ENCODE results near the gene EXOC4.

DNA sequence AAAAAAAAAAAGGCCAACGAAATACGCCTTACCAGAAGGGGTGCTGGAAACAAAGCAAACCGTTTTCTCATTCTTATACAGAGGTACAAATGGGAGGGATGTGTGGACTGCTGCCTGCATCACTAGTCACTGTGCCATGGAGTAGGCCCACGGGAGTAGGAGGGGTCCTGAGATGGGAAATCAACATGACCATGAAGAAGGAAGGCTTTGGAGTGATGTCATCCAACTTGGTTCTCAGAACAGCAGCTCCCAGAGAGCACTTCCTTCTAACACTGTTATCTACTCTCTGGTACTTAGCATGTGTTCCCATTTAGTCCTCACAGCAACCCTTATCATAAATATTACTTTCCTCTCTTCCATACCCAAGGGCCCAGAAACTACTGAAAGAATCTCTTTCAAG is 814.3 kb downstream of the EXOC4 start:
- TF ChIP-seq, protein P1, sequence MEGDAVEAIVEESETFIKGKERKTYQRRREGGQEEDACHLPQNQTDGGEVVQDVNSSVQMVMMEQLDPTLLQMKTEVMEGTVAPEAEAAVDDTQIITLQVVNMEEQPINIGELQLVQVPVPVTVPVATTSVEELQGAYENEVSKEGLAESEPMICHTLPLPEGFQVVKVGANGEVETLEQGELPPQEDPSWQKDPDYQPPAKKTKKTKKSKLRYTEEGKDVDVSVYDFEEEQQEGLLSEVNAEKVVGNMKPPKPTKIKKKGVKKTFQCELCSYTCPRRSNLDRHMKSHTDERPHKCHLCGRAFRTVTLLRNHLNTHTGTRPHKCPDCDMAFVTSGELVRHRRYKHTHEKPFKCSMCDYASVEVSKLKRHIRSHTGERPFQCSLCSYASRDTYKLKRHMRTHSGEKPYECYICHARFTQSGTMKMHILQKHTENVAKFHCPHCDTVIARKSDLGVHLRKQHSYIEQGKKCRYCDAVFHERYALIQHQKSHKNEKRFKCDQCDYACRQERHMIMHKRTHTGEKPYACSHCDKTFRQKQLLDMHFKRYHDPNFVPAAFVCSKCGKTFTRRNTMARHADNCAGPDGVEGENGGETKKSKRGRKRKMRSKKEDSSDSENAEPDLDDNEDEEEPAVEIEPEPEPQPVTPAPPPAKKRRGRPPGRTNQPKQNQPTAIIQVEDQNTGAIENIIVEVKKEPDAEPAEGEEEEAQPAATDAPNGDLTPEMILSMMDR (IDR thresholded peaks at IDR 0.05; ENCODE audit: extremely low read depth in 1 of 2, insufficient read depth in 1 of 2, low read depth in 1 of 2, low read length in 2 of 2): no peak
- no peak for TF ChIP-seq POLR2A (IDR thresholded peaks at IDR 0.05; ENCODE audit: low read depth, low read length)
- TF ChIP-seq FOS (IDR thresholded peaks at IDR 0.05; ENCODE audit: borderline replicate concordance, insufficient read depth, low read length): no peak
- TF ChIP-seq EZH2 (IDR thresholded peaks at IDR 0.05; ENCODE audit: borderline replicate concordance, low read depth, low read length, severe bottlenecking): no peak
- TF ChIP-seq POLR2AphosphoS5 (IDR thresholded peaks at IDR 0.05; ENCODE audit: insufficient read depth, low read depth, low read length): no peak
- no peak for TF ChIP-seq JUN (IDR thresholded peaks at IDR 0.05; ENCODE audit: borderline replicate concordance, insufficient read depth, insufficient read length, low read depth)
